Cardiac muscle cell (in vitro differentiated cells and primary cell): ENCODE data around the gene MARCHF7. TPM values are rescaled to one million over a fixed set of nuclear protein-coding genes. Genes with fewer than 3 reads are reported as not detected.

Source experiments
- DNase-seq, 2 donors: peaks; one replicate each; pipeline versions ENCODE4 v3.0.0 to v3.0.0-alpha.2; 2010 to 2017; ENCODE audit warnings: low read depth in 1 of 2, low spot score in 1 of 2
- H3K27ac ChIP-seq: fragments of 200-600 bp; sonication (generic); 2 replicates; pipeline ENCODE4 v1.5.1; 2016
- H3K27me3 ChIP-seq: fragments of 200-600 bp; sonication (generic); 2 replicates; pipeline ENCODE4 v1.6.0; 2016; ENCODE audit warnings: control low read depth
- H3K36me3 ChIP-seq: fragments of 200-600 bp; sonication (generic); 2 replicates; pipeline ENCODE4 v1.5.1; 2016; ENCODE audit warnings: control low read depth
- H3K4me1 ChIP-seq: fragments of 200-600 bp; sonication (generic); 2 replicates; pipeline ENCODE4 v1.8.1; 2017; ENCODE audit warnings: low read depth, mild to moderate bottlenecking, mixed run types
- H3K4me3 ChIP-seq: fragments of 200-600 bp; sonication (generic); 2 replicates; pipeline ENCODE4 v1.5.1; 2016; ENCODE audit warnings: mild to moderate bottlenecking
- H3K9me3 ChIP-seq: fragments of 200-600 bp; sonication (generic); 2 replicates; pipeline ENCODE4 v1.5.1; 2017; ENCODE audit warnings: low read depth, mild to moderate bottlenecking, control low read depth
- polyA plus RNA-seq: library from polyadenylated mRNA; unstranded; fragments of >200 nt; fragmentation: Nextera tagmentation; extraction: Ambion mirVana; gene quantifications from 2 replicates; pipeline ENCODE4 v1.2.1, GENCODE V29; 2016
- total RNA-seq: library from RNA; depleted of rRNA; stranded (reverse); fragments of >200 nt; gene quantifications from 2 replicates; pipeline ENCODE4 v1.2.3, GENCODE V29; 2016
- TF ChIP-seq, protein P1 (sequence below): IDR thresholded peaks from 2 replicates; pipeline ENCODE4 v1.5.1; 2012; ENCODE audit warnings: low read depth, mild to moderate bottlenecking, low read length

Gene MARCHF7
- total and polyA plus RNA-seq, 2 experiments from 2014 or later = 118 to 155 TPM

DNA sequence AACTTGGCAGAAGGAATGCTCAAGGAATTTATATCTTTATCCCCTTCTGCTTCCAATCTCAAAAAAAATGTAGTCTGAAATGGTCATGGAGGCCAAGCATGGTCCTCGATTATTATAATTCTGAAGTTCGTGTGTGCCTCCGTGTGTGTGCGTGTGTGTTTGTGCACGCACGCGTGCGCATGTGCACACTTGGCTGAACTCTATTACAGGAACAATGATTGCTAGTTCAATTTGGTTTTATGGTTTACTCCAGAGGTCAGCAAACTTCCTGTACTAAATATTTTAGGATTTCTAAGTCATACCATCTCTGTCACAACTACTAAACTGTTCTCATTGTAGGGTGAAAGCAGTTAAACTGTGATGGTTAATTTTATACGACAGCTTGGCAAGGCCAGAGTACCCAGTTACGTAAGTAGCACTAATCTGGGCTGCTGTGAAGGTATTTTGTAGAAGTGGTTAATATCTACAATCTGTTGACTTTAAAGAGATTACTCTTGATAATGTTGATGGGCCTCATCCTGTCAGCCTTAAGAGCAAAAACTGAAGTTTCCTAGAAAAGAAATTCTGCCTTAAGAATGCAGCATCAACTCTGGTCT, 5.8 kb upstream of the MARCHF7 start:
- H3K4me1 ChIP-seq = peaks cover 24% of the 10 kb centered on the region

DNA sequence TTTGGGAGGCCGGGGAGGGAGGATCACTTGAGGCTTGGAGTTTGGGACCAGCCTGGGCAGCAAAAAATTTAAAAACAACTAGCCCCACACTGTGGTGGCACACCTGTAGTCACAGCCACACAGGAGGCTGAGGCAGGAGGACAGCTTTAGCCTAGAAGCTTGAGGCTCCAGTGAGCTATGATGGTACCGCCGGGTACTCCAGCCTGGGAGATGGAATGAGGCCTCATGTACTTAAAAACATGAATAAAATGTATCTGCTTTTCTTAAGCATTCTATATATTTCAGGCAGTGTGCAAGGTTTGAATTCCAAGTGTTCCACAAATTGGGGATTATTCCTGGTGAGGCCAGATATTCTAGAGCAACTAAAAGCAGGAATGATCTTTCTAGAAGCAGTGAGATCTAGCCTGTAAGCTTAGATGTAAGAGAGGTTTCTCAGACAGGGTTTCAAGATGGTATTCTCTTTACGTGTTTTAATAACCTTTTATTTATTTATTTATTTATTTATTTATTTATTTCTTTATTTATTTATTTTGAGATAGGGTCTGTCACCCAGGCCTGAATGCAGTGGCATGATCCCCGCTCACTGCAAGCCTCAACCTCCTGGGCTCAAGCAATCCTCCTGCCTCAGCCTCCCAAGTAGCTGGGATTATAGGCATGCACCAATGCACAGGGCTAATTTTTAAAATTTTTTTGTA, 4.1 kb upstream of the MARCHF7 start:
- TF ChIP-seq, protein P1, sequence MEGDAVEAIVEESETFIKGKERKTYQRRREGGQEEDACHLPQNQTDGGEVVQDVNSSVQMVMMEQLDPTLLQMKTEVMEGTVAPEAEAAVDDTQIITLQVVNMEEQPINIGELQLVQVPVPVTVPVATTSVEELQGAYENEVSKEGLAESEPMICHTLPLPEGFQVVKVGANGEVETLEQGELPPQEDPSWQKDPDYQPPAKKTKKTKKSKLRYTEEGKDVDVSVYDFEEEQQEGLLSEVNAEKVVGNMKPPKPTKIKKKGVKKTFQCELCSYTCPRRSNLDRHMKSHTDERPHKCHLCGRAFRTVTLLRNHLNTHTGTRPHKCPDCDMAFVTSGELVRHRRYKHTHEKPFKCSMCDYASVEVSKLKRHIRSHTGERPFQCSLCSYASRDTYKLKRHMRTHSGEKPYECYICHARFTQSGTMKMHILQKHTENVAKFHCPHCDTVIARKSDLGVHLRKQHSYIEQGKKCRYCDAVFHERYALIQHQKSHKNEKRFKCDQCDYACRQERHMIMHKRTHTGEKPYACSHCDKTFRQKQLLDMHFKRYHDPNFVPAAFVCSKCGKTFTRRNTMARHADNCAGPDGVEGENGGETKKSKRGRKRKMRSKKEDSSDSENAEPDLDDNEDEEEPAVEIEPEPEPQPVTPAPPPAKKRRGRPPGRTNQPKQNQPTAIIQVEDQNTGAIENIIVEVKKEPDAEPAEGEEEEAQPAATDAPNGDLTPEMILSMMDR = no peak
- H3K36me3 ChIP-seq = no peaks in the 10 kb centered on the region
- H3K9me3 ChIP-seq = no peaks in the 10 kb centered on the region
- peaks cover 24% of the 10 kb centered on the region for H3K4me1 ChIP-seq
- H3K27me3 ChIP-seq = no peaks in the 10 kb centered on the region
- no peak overlapping the region for H3K27ac ChIP-seq
- no peak overlapping the region for H3K4me3 ChIP-seq
- no peak for DNase-seq

More for the DNA sequence above, 5.8 kb upstream of the MARCHF7 start:
- Histone ChIP-seq H3K27me3 (no peaks in the 10 kb centered on the region), H3K4me3 (no peak overlapping the region), H3K27ac (peak overlapping the region; percentile 57), H3K36me3 (no peaks in the 10 kb centered on the region), H3K9me3 (no peaks in the 10 kb centered on the region)
- peak in 1 of 2 donors; percentile 37 for DNase-seq
- TF ChIP-seq, protein P1 = no peak

GRCh38 chr2:159710601-159711180, 1.6 kb upstream of the MARCHF7 start:
- Histone ChIP-seq H3K27me3 (no peaks in the 10 kb centered on the region), H3K27ac (peak overlapping the region; percentile 98), H3K36me3 (peaks cover under 1% of the 10 kb centered on the region), H3K4me1 (peaks cover 24% of the 10 kb centered on the region), H3K4me3 (no peak overlapping the region), H3K9me3 (no peaks in the 10 kb centered on the region)
- TF ChIP-seq, protein P1 = no peak
- peak in 1 of 2 donors; percentile 44 for DNase-seq

DNA sequence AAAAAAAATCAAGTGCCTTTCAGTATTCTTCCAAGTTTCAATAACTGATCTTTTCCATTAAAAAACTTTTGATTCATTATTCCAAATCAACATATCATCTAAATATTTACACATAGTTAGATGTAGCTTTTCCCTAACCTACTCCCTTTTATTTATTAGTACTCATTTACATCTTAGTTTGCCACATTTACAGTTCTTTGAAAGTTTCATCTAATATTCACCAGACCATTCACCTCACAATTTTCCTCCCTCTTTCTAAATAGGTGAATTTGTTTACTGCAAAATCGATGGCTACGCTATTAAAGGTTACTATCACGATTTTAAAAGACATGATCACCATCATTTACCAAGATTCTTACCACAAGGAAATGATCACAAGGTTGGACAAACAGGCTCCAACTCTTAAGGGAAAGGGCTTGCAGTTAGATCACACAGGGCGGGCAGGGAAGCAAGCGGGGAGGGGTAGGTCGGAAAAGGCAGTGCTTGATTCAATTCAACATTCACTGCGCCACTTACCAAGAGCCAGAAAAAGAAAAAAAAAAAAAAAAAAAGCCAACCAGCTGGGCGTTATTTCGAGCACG, 654 bp upstream of the MARCHF7 start:
- no peaks in the 10 kb centered on the region for H3K27me3 ChIP-seq
- TF ChIP-seq, protein P1 = no peak
- peaks cover 19% of the 10 kb centered on the region for H3K4me1 ChIP-seq
- H3K9me3 ChIP-seq = no peaks in the 10 kb centered on the region
- DNase-seq = no peak
- peaks cover 4% of the 10 kb centered on the region for H3K36me3 ChIP-seq
- peak overlapping the region; percentile 77 for H3K4me3 ChIP-seq
- peak overlapping the region; percentile 98 for H3K27ac ChIP-seq

DNA sequence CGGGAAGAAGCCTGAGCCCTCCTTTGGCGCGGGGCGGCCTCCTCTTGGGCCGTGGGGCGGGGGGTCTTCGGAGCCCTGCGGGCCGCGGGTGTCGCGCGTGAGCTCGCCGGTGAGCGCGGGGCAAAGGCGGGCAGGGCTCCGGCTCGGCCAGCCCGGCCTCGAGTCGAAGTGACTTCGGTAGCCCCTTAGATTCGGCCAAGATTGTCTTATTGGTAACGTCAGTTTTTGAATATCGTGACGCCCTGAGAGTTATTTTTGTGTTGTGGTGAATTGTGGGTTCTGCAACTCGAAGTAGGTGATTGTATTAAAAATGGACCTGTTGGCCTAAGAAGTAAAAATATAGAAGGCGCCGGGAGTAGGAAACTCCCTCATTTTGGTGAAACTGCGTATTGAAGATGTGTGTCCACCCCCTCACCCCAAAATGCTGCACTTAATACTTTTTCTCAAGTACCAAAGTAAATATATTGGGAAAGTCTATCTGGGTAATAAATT, 669 bp downstream of the MARCHF7 start:
- H3K27ac ChIP-seq = peak overlapping the region; percentile 98
- H3K4me3 ChIP-seq = peak overlapping the region; percentile 77
- DNase-seq = peak in 1 of 2 donors; percentile 64
- H3K36me3 ChIP-seq = peaks cover 4% of the 10 kb centered on the region
- no peaks in the 10 kb centered on the region for H3K9me3 ChIP-seq
- TF ChIP-seq, protein P1 = no peak
- H3K4me1 ChIP-seq = peaks cover 14% of the 10 kb centered on the region
- no peaks in the 10 kb centered on the region for H3K27me3 ChIP-seq
